BJ (cell line): Measurements from ENCODE around the gene LMX1B. TPM values are rescaled to one million over a fixed set of nuclear protein-coding genes. Genes with fewer than 3 reads are reported as not detected.

Experiments used
- CTCF ChIA-PET: fragments of 350-600 bp; formaldehyde crosslinking; extraction: SDS; loops from one replicate; lab custom pipeline; 2021; ENCODE audit warnings: antibody characterized with exemption, inconsistent platforms; lab: Yijun Ruan, JAX
- POLR2A ChIA-PET: fragments of 300-600 bp; sonication (Branson Sonifier 250); formaldehyde crosslinking; extraction: SDS; loops from one replicate; lab custom pipeline; 2021; ENCODE audit warnings: antibody characterized with exemption; lab: Charles Lee
- DNase-seq: peaks from one replicate; pipeline ENCODE4 v3.0.0-alpha.2; 2011; ENCODE audit warnings: low read depth
- H3K27me3 ChIP-seq: 2 replicates; pipeline ENCODE4 v1.6.0; 2011; ENCODE audit warnings: low read length; ENCODE audit not compliant: control insufficient read depth, insufficient read depth
- H3K36me3 ChIP-seq: 2 replicates; pipeline ENCODE4 v1.5.1; 2011; ENCODE audit warnings: low read length; ENCODE audit not compliant: control insufficient read depth, insufficient read depth
- H3K4me3 ChIP-seq: 2 replicates; pipeline ENCODE4 v1.5.1; 2011; ENCODE audit warnings: low read depth, mild to moderate bottlenecking, control low read depth, low read length
- polyA plus RNA-seq: library from polyadenylated mRNA; depleted of rRNA; stranded (reverse); fragments of >200 nt; gene quantifications from 2 replicates; pipeline ENCODE4 v1.2.3, GENCODE V29; 2011
- TF ChIP-seq, protein P1 (sequence below): IDR thresholded peaks from 2 replicates; pipeline ENCODE4 v1.5.1; 2011; ENCODE audit warnings: low read depth, mild to moderate bottlenecking, control low read depth, inconsistent platforms, low read length, moderate library complexity; ENCODE audit not compliant: insufficient read depth

The LMX1B gene
- polyA plus RNA-seq, 1 experiment = not detected

DNA sequence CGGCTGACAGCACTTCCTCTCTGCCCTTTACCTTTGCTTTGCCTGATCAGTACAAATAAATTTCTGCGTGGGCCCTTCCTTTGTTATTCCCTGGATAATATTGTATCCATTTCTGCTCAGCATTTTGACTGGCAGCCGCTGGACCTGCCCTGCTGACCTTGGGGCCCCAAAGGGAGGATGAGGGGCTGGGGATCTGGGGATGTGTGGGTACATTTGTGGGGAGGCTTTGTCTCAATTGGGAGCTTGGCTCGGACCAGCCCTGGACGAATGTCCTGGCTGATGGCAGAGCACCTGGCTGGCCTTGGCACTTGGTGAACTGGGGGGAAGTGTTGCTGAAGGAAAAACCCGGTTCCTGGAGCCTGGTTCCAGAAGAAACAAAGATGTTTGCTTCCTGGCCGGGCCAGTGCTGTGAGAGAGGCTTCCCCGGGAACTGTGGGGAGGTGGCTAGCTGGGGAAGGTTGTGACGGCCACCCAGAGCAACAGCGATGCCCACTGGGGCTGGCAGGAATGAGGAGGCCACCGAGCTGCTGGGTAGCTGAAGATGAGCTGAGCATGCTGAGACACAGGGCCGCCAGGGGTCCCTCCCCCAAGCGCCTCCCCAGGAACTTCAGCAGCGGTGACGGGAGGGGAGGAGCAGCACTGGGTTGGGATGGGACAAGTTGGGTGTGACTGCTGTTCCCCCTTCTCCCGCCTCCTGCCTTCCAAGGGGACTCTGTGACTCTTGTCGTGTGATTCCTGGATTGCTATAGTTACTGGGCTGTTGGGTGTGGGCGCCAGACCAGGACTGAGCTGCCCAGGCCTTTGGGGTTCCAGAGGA is 8.4 kb downstream of the LMX1B start:
- CTCF ChIA-PET = no interaction called here
- POLR2A ChIA-PET = no interaction called here
- peaks cover 46% of the 10 kb centered on the region for H3K27me3 ChIP-seq
- H3K4me3 ChIP-seq = no peak overlapping the region
- no peak for DNase-seq
- TF ChIP-seq, protein P1, sequence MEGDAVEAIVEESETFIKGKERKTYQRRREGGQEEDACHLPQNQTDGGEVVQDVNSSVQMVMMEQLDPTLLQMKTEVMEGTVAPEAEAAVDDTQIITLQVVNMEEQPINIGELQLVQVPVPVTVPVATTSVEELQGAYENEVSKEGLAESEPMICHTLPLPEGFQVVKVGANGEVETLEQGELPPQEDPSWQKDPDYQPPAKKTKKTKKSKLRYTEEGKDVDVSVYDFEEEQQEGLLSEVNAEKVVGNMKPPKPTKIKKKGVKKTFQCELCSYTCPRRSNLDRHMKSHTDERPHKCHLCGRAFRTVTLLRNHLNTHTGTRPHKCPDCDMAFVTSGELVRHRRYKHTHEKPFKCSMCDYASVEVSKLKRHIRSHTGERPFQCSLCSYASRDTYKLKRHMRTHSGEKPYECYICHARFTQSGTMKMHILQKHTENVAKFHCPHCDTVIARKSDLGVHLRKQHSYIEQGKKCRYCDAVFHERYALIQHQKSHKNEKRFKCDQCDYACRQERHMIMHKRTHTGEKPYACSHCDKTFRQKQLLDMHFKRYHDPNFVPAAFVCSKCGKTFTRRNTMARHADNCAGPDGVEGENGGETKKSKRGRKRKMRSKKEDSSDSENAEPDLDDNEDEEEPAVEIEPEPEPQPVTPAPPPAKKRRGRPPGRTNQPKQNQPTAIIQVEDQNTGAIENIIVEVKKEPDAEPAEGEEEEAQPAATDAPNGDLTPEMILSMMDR = no peak
- H3K36me3 ChIP-seq = no peaks in the 10 kb centered on the region

DNA sequence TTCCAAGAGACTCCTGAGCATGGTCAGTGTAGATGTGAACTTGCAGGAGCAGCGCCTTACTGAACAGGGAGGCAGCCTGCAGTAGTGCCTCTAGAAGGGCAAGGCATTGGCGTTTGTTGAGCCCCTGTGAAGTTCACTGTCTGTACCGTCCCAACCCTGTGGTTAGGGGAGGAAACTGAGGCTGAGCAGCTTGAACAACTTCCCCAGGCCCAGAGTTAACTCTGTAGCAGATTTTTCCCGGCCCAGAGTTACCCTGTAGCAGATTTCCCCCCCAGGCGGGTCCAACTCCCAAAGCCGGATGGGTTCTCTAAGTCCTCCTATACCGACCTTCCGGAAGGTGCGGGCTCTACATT is 9.6 kb downstream of the LMX1B start:
- CTCF ChIA-PET = interaction anchor here (1.5 kb wide), 1 partner anchor 12 kb away, joined by 3 read pairs; no protein-coding TSS in a partner anchor

DNA sequence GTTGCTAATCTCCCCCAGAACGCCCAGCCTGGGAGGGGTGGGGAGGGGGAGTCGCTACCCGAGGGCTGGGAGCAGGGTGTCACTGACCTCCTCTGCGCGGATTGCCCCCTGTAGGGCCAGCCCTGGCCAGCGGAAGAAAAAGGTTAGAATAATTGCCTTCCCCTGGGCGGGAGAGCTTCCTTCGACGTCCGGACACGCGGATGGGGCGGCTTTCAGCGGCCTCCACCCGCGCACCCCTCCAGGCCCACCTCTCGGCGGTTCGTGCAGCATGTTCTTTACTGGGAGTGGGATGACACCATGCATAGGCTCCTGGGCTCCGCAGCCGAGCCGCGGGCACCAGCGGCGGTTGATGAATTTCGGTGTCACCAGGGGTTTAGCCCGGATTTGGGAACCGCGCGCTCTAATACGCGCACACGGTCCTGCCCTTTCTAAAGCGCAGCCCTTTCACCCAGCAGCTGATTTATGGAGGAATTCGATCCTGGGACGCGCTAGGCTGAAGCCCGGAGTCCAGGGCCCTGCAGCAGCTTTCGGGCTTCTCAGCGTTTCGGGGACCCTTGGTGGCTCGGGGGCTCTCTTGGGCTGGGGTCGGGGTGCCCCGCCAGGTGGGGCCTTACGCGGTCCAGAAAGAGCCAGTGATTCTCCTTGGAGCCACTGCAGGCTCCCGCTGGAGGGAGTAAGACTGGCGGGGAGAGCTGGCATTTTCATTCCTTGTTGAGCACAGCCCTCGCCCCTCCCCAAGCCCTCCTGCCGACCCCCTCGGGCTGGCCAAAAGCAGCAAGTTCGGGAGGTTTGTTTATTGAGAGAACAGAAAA is 10.1 kb downstream of the LMX1B start:
- no peaks in the 10 kb centered on the region for H3K36me3 ChIP-seq
- no peak overlapping the region for H3K4me3 ChIP-seq
- TF ChIP-seq, protein P1 = no peak
- DNase-seq = no peak
- ChIA-PET CTCF (interaction anchor here (0.9 to 1.5 kb wide), 3 partner anchors 13 to 158 kb away, joined by 3 to 7 read pairs (median 3); no protein-coding TSS in a partner anchor), POLR2A (no interaction called here)
- H3K27me3 ChIP-seq = peaks cover 50% of the 10 kb centered on the region

More for the DNA sequence above, 9.6 kb downstream of the LMX1B start:
- POLR2A ChIA-PET = no interaction called here
- Histone ChIP-seq H3K36me3 (no peaks in the 10 kb centered on the region), H3K27me3 (peaks cover 52% of the 10 kb centered on the region), H3K4me3 (no peak overlapping the region)
- DNase-seq = no peak
- TF ChIP-seq, protein P1 = no peak

DNA sequence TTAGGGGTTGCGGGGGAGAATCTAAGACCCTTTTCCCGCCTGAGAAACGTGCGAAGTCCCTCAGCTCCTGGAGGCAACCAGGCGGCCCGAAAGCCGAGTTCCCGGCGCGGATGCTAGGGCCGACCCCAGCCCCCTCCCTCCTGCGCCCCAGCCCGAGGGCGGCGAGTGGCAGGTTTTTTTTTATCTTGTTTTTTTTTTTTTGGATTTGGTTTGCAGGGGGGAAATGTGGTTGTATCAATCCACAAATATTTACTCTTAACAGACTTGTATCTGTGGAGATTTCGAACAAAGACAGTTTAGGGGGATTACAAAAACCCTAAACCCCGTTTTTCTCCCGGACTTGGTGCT is 10.7 kb downstream of the LMX1B start:
- Histone ChIP-seq H3K27me3 (peaks cover 52% of the 10 kb centered on the region), H3K36me3 (no peaks in the 10 kb centered on the region), H3K4me3 (no peak overlapping the region)
- CTCF ChIA-PET = interaction anchor here (0.9 to 1.5 kb wide), 3 partner anchors 14 to 157 kb away, joined by 3 to 7 read pairs (median 3); no protein-coding TSS in a partner anchor
- TF ChIP-seq, protein P1 = no peak
- DNase-seq = no peak
- POLR2A ChIA-PET = no interaction called here

DNA sequence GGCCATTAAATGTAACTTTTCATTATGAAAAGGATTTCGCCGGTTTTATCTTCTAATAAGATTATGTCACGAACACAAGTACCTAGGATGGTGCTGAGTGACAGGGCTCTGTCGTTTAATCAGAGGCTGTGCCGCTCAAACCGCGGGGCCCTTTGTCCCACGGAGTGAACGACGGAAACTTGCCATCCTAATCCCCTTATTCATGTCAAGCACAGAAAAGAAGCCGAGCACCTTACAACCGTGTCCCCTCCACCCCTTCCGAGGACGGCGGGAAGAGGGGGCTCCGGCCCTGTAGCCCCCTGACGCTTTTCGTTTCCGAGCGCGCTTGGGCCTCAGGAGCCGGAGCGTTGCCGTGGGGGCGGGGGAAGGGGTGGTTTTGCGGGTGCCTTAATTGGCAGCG is 11.2 kb downstream of the LMX1B start:
- Histone ChIP-seq H3K4me3 (no peak overlapping the region), H3K36me3 (no peaks in the 10 kb centered on the region), H3K27me3 (peaks cover 49% of the 10 kb centered on the region)
- TF ChIP-seq, protein P1 = no peak
- ChIA-PET POLR2A (no interaction called here), CTCF (no interaction called here)
- DNase-seq = no peak
